ENCODE measurements around the gene PAPSS2. TPM values are rescaled to one million over a fixed set of nuclear protein-coding genes. Genes with fewer than 3 reads are reported as not detected.

PAPSS2 gene
- total and polyA plus RNA-seq, 2 donors (not counting 3 experiments of a cell fraction or from before 2014, with no cell fraction given) = 27.9 to 82.6 TPM

DNA sequence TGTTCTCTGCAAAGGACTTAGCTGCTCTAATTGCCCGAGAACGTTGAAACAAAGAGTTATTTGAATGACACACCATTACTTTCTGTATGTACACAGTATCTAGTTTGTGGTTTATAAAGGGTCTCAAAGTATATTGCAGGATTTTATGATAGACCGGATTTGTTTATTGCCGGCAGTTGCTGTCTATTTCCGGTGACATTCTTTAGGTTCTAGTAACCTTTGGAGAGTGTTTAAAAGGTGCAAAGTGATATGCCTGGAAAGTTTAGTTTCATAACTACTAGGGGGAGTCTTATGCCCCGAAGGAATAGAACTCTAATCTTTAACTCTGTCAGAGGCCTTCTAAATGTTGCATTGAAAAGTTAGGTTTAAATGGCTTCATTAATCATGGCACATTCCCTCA lies 63.8 kb downstream of the PAPSS2 start:
- Histone ChIP-seq H3K36me3 (ENCODE audit: control insufficient read depth in 2 of 2, extremely low read depth in 1 of 2, insufficient read depth in 2 of 2, low read length in 2 of 2) (no peaks in the 10 kb centered on the region), H3K4me3 (replicated peaks in 1 of 3; ENCODE audit: insufficient read depth in 1 of 3, low read depth in 1 of 3, low read length in 3 of 3) (peak overlapping the region in 1 of 3 experiments; percentile 5), H3K9me3 (replicated peaks; ENCODE audit: control insufficient read depth, insufficient read depth, low read length) (no peaks in the 10 kb centered on the region), H3K27me3 (ENCODE audit: control insufficient read depth in 2 of 2, insufficient read depth in 2 of 2, low read length in 2 of 2) (no peaks in the 10 kb centered on the region), H3K27ac (ENCODE audit: insufficient read depth, low read depth, low read length) (peak overlapping the region; percentile 57), H3K4me2 (ENCODE audit: insufficient read depth, low read length) (peak overlapping the region; percentile 74), H2AFZ (ENCODE audit: low read depth, low read length) (no peak overlapping the region), H4K20me1 (replicated peaks; ENCODE audit: control insufficient read depth, extremely low read depth, insufficient read depth, low read length) (no peaks in the 10 kb centered on the region), H3K4me1 (ENCODE audit: control insufficient read depth, extremely low read depth, insufficient read depth, low read length) (peaks cover 34% of the 10 kb centered on the region), H3K9me1 (replicated peaks; ENCODE audit: control insufficient read depth, extremely low read depth, insufficient read depth, low read length) (no peaks in the 10 kb centered on the region), H3K9ac (replicated peaks; ENCODE audit: extremely low read depth, insufficient read depth, low read length) (no peak overlapping the region), H3K79me2 (ENCODE audit: control insufficient read depth, insufficient read depth, low read length) (no peaks in the 10 kb centered on the region)
- no TSS peak for BruUV-seq (replicated peaks)
- FAIRE-seq (peak; percentile 78), DNase-seq (ENCODE audit: low read depth, low spot score) (peak; percentile 57)
- dilution Hi-C loops (cut with MboI; ENCODE audit: extremely low pct_ligation_motif_present, low sequenced_read_pairs) = no loop called here
- ChIA-PET CTCF (interaction anchor here (1.0 kb wide), 1 partner anchor 10 kb away, joined by 3 read pairs; no protein-coding TSS in a partner anchor), POLR2A (no interaction called here)
- no peak for TF ChIP-seq JUN (IDR thresholded peaks at IDR 0.05; ENCODE audit: borderline replicate concordance, insufficient read depth, insufficient read length, low read depth)
- TF ChIP-seq EZH2 (IDR thresholded peaks at IDR 0.05; ENCODE audit: borderline replicate concordance, low read depth, low read length, severe bottlenecking) = no peak
- no peak for TF ChIP-seq POLR2AphosphoS5 (IDR thresholded peaks at IDR 0.05; ENCODE audit: insufficient read depth, low read depth, low read length)
- no peak for TF ChIP-seq POLR2A (IDR thresholded peaks at IDR 0.05; ENCODE audit: low read depth, low read length)
- no peak for TF ChIP-seq MYC (IDR thresholded peaks at IDR 0.05; ENCODE audit: low read depth, low read length)
- TF ChIP-seq, protein P1, sequence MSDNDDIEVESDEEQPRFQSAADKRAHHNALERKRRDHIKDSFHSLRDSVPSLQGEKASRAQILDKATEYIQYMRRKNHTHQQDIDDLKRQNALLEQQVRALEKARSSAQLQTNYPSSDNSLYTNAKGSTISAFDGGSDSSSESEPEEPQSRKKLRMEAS (IDR thresholded peaks at IDR 0.05; ENCODE audit: insufficient read depth, insufficient read length) = no peak
- peak; percentile 21 for TF ChIP-seq FOS (IDR thresholded peaks at IDR 0.05; ENCODE audit: borderline replicate concordance, insufficient read depth, low read length)
- peak; percentile 20 for TF ChIP-seq GATA2 (IDR thresholded peaks at IDR 0.05; ENCODE audit: insufficient read depth, insufficient read length, low read depth, low read length)
- TF ChIP-seq, protein P2, sequence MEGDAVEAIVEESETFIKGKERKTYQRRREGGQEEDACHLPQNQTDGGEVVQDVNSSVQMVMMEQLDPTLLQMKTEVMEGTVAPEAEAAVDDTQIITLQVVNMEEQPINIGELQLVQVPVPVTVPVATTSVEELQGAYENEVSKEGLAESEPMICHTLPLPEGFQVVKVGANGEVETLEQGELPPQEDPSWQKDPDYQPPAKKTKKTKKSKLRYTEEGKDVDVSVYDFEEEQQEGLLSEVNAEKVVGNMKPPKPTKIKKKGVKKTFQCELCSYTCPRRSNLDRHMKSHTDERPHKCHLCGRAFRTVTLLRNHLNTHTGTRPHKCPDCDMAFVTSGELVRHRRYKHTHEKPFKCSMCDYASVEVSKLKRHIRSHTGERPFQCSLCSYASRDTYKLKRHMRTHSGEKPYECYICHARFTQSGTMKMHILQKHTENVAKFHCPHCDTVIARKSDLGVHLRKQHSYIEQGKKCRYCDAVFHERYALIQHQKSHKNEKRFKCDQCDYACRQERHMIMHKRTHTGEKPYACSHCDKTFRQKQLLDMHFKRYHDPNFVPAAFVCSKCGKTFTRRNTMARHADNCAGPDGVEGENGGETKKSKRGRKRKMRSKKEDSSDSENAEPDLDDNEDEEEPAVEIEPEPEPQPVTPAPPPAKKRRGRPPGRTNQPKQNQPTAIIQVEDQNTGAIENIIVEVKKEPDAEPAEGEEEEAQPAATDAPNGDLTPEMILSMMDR (IDR thresholded peaks at IDR 0.05; ENCODE audit: extremely low read depth in 1 of 2, insufficient read depth in 1 of 2, low read depth in 1 of 2, low read length in 2 of 2) = no peak
- intact Hi-C loops (cut with micrococcal nuclease) = no loop called here

All from endothelial cell of umbilical vein (primary cell).